Esophagus squamous epithelium (tissue), 4 donors: Measurements from ENCODE around the gene MAGI1.

Source experiments
- CTCF ChIP-seq, 6 experiments: fragments of 450-650 bp in 4 of 6; fragments of 200-600 bp in 2 of 6; sonication (generic) in 2 of 6; IDR thresholded peaks; one replicate each; pipeline ENCODE4 v1.5.1; 2016 to 2019; ENCODE audit warnings: antibody characterized with exemption in 6 of 6, mild to moderate bottlenecking in 4 of 6, moderate library complexity in 4 of 6
- POLR2A ChIP-seq, 4 donors: fragments of 450-650 bp; IDR thresholded peaks; one replicate each; pipeline ENCODE4 v1.6.1; 2017; ENCODE audit warnings: antibody characterized with exemption in 4 of 4, mild to moderate bottlenecking in 4 of 4, moderate library complexity in 3 of 4

DNA sequence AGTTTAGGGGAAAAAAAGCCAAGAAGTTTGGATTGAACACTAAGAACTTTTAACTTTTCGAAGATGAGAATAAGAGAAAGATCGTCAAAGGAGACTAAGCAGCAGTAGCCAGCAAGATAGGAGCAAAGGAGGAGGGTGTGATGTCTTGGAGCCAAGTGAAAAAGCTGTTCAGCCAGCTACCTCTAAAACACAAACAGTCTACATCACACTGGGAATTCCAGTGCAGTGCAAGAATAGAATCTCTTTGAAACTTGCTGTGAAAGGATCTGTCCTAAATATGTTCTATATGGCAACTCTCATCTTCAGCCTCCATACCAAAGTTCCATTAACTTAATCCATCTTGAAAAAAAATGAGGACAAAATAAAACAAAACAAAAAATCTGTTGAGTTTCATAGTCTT lies 541.5 kb downstream of the MAGI1 start:
- TF ChIP-seq POLR2A (IDR thresholded peaks at IDR 0.05): no peak
- no peak for TF ChIP-seq CTCF (IDR thresholded peaks at IDR 0.05)
